MCF 10A (cell line): ENCODE measurements around the gene HOXC5. TPM values are rescaled to one million over a fixed set of nuclear protein-coding genes. Genes with fewer than 3 reads are reported as not detected.

Experiments used
- BruUV-seq: library from RNA; stranded (reverse); fragments of 400-500 nt; replicated peaks from 2 replicates; lab custom pipeline; 2021; lab: Mats Ljungman, UMichigan
- CTCF ChIA-PET: fragments of 300-600 bp; sonication (Branson Sonifier 250); formaldehyde crosslinking; extraction: SDS; loops from one replicate; lab custom pipeline; 2021; ENCODE audit warnings: antibody characterized with exemption, inconsistent platforms; lab: Yijun Ruan, JAX
- POLR2A ChIA-PET: fragments of 300-600, 350-650 bp; sonication (Branson Sonifier 250); formaldehyde crosslinking; extraction: SDS; loops from one replicate; lab custom pipeline; 2020; ENCODE audit warnings: antibody characterized with exemption, inconsistent platforms; lab: Yijun Ruan, JAX
- DNase-seq: peaks from one replicate; pipeline ENCODE4 v3.0.0-alpha.2; 2018; ENCODE audit not compliant: unreplicated experiment
- H3K27ac Mint-ChIP-seq: one replicate; pipeline ENCODE4 v1.8.0; 2022; ENCODE audit warnings: mild to moderate bottlenecking, low read depth, mixed read lengths; ENCODE audit not compliant: unreplicated experiment
- H3K27me3 Mint-ChIP-seq: one replicate; pipeline ENCODE4 v1.8.0; 2022; ENCODE audit warnings: mixed read lengths; ENCODE audit not compliant: insufficient read depth, unreplicated experiment
- H3K36me3 Mint-ChIP-seq: one replicate; pipeline ENCODE4 v1.8.0; 2022; ENCODE audit warnings: mild to moderate bottlenecking, moderate library complexity, mixed read lengths; ENCODE audit not compliant: insufficient read depth, unreplicated experiment
- H3K4me1 Mint-ChIP-seq: one replicate; pipeline ENCODE4 v1.8.0; 2022; ENCODE audit warnings: mixed read lengths; ENCODE audit not compliant: insufficient read depth, unreplicated experiment
- H3K4me3 Mint-ChIP-seq: one replicate; pipeline ENCODE4 v1.8.0; 2022; ENCODE audit warnings: mild to moderate bottlenecking, moderate library complexity, mixed read lengths; ENCODE audit not compliant: unreplicated experiment
- H3K9me3 Mint-ChIP-seq: one replicate; pipeline ENCODE4 v1.8.0; 2022; ENCODE audit warnings: mixed read lengths; ENCODE audit not compliant: unreplicated experiment
- CTCF ChIP-seq: fragments of 200-600 bp; IDR thresholded peaks from one replicate; pipeline ENCODE4 v1.8.0; 2022; ENCODE audit warnings: antibody characterized with exemption, mild to moderate bottlenecking; ENCODE audit not compliant: unreplicated experiment
- intact Hi-C: fragments of 100-400 bp; cut with micrococcal nuclease; formaldehyde crosslinking; loops from 2 replicates; pipeline ENCODE4 v1.14.1; 2022
- total RNA-seq: library from RNA; stranded (reverse); gene quantifications from 2 replicates; pipeline ENCODE4 v1.2.3, GENCODE V29; 2022

HOXC5 gene
- total RNA-seq, 1 experiment from 2014 or later = not detected

- H3K27me3 Mint-ChIP-seq = no peaks in the 10 kb centered on the region
- intact Hi-C loops = no loop called here
- H3K4me3 Mint-ChIP-seq = no peak overlapping the region
- CTCF ChIA-PET = interaction anchor here (0.6 to 3.8 kb wide), 4 partner anchors 187 to 261 kb away, joined by 3 to 16 read pairs (median 4); no protein-coding TSS in a partner anchor
- H3K9me3 Mint-ChIP-seq = no peaks in the 10 kb centered on the region
- H3K36me3 Mint-ChIP-seq = no peaks in the 10 kb centered on the region
- DNase-seq = no peak
- BruUV-seq = no TSS peak
- POLR2A ChIA-PET = interaction anchor here (3.8 to 3.9 kb wide), 2 partner anchors 14 to 18 kb away, joined by 31 to 37 read pairs; partner anchors contain the start of genes HOXC5 and HOXC9
- H3K4me1 Mint-ChIP-seq = peaks cover 8% of the 10 kb centered on the region
- H3K27ac Mint-ChIP-seq = no peak overlapping the region
- no peak for TF ChIP-seq CTCF
These were observed 18.4 kb upstream of the HOXC5 start for GRCh38 chr12:54014377-54015017.

- H3K36me3 Mint-ChIP-seq = no peaks in the 10 kb centered on the region
- no peaks in the 10 kb centered on the region for H3K27me3 Mint-ChIP-seq
- intact Hi-C loops = no loop called here
- ChIA-PET POLR2A (interaction anchor here (0.6 to 3.9 kb wide), 5 partner anchors 13 to 176 kb away, joined by 3 to 37 read pairs (median 31); partner anchors contain the start of genes HOXC5, HOXC6 and HOXC9), CTCF (interaction anchor here (0.6 to 3.8 kb wide), 5 partner anchors 17 to 262 kb away, joined by 3 to 16 read pairs (median 4); no protein-coding TSS in a partner anchor)
- no peak overlapping the region for H3K27ac Mint-ChIP-seq
- H3K4me3 Mint-ChIP-seq = no peak overlapping the region
- H3K9me3 Mint-ChIP-seq = no peaks in the 10 kb centered on the region
- peaks cover 14% of the 10 kb centered on the region for H3K4me1 Mint-ChIP-seq
- no peak for TF ChIP-seq CTCF
- no peak for DNase-seq
- BruUV-seq = no TSS peak
These were observed 17.6 kb upstream of the HOXC5 start for GRCh38 chr12:54015018-54015931.

- Mint-ChIP-seq H3K4me3 (peak overlapping the region; percentile 98), H3K27me3 (no peaks in the 10 kb centered on the region), H3K27ac (peak overlapping the region; percentile 98), H3K4me1 (peaks cover 14% of the 10 kb centered on the region), H3K36me3 (no peaks in the 10 kb centered on the region), H3K9me3 (no peaks in the 10 kb centered on the region)
- ChIA-PET POLR2A (interaction anchor here (0.5 to 3.9 kb wide), 20 partner anchors 9 to 979 kb away, joined by 3 to 37 read pairs (median 5); partner anchors contain the start of genes CALCOCO1, CBX5, COPZ1 and HNRNPA1), CTCF (interaction anchor here (0.6 to 2.2 kb wide), 11 partner anchors 11 to 272 kb away, joined by 3 to 22 read pairs (median 4); partner anchors contain the start of gene HOXC9)
- no peak for DNase-seq
- no TSS peak for BruUV-seq
- no peak for TF ChIP-seq CTCF
- intact Hi-C loops = no loop called here
These were observed 16.8 kb upstream of the HOXC5 start for GRCh38 chr12:54016051-54016450.
